Keratinocyte (primary cell): ENCODE results near the gene SDR42E2. TPM values are rescaled to one million over a fixed set of nuclear protein-coding genes. Genes with fewer than 3 reads are reported as not detected.

Source experiments
- DNase-seq: peaks from one replicate; pipeline ENCODE4 v3.0.0-alpha.2; 2011; ENCODE audit warnings: low read depth, missing footprints, low spot score
- FAIRE-seq: peaks from 2 replicates; lab custom pipeline; 2011; peaks lifted over from hg19 to GRCh38; lab: Jason Lieb, UNC
- H2AFZ ChIP-seq: 2 replicates; pipeline ENCODE4 v1.6.0; 2012; ENCODE audit warnings: low read length, control low read depth, inconsistent platforms; ENCODE audit not compliant: control insufficient read depth
- H3K27ac ChIP-seq: 2 replicates; pipeline ENCODE4 v1.5.1; 2011; ENCODE audit warnings: low read length; ENCODE audit not compliant: control insufficient read depth, insufficient read depth
- H3K27me3 ChIP-seq: 3 replicates; pipeline ENCODE4 v1.6.0; 2011; ENCODE audit warnings: low read length; ENCODE audit not compliant: control insufficient read depth, insufficient read depth; ENCODE audit errors: extremely low read depth
- H3K36me3 ChIP-seq, 2 experiments: 2 replicates in 1 of 2; 3 replicates in 1 of 2; pipeline ENCODE4 v1.5.1; 2011; ENCODE audit warnings: low read length in 2 of 2, mild to moderate bottlenecking in 1 of 2; ENCODE audit not compliant: control insufficient read depth in 2 of 2, insufficient read depth in 2 of 2; ENCODE audit errors: extremely low read depth in 1 of 2
- H3K4me1 ChIP-seq: 3 replicates; pipeline ENCODE4 v1.5.1; 2011; ENCODE audit warnings: low read length; ENCODE audit not compliant: control insufficient read depth, insufficient read depth; ENCODE audit errors: extremely low read depth
- H3K4me2 ChIP-seq: 3 replicates; pipeline ENCODE4 v1.6.0; 2011; ENCODE audit warnings: low read depth, low read length; ENCODE audit not compliant: control insufficient read depth, insufficient read depth; ENCODE audit errors: extremely low read depth
- H3K4me3 ChIP-seq, 3 experiments: fragments of 200-600 bp in 1 of 3; sonication (generic) in 1 of 3; 2 replicates in 2 of 3; 3 replicates in 1 of 3; pipeline ENCODE4 v1.5.1; 2011 to 2016; ENCODE audit warnings: low read length in 3 of 3, mild to moderate bottlenecking in 3 of 3, control low read depth in 2 of 3, inconsistent platforms in 1 of 3, low read depth in 1 of 3, mixed read lengths in 1 of 3, mixed run types in 1 of 3, moderate library complexity in 1 of 3; ENCODE audit not compliant: control insufficient read depth in 2 of 3, insufficient read depth in 2 of 3; ENCODE audit errors: extremely low read depth in 1 of 3
- H3K79me2 ChIP-seq: 2 replicates; pipeline ENCODE4 v1.6.0; 2012; ENCODE audit warnings: low read length; ENCODE audit not compliant: control insufficient read depth, insufficient read depth
- H3K9ac ChIP-seq: 3 replicates; pipeline ENCODE4 v1.6.0; 2011; ENCODE audit warnings: low read length; ENCODE audit not compliant: control insufficient read depth, insufficient read depth; ENCODE audit errors: extremely low read depth
- H3K9me1 ChIP-seq: 3 replicates; pipeline ENCODE4 v1.6.0; 2011; ENCODE audit warnings: low read length; ENCODE audit not compliant: control insufficient read depth, insufficient read depth; ENCODE audit errors: extremely low read depth
- H3K9me3 ChIP-seq: 2 replicates; pipeline ENCODE4 v1.5.1; 2012; ENCODE audit warnings: low read depth, low read length; ENCODE audit not compliant: control insufficient read depth
- H4K20me1 ChIP-seq: 3 replicates; pipeline ENCODE4 v1.6.0; 2011; ENCODE audit warnings: low read length; ENCODE audit not compliant: control insufficient read depth, insufficient read depth; ENCODE audit errors: extremely low read depth
- EZH2 ChIP-seq: IDR thresholded peaks from one replicate; pipeline ENCODE4 v1.6.1; 2012; ENCODE audit warnings: inconsistent platforms, mild to moderate bottlenecking, low read length, moderate library complexity
- dilution Hi-C: fragments of 300-500 bp; cut with MboI; formaldehyde crosslinking; loops from one replicate; pipeline ENCODE4 v1.7.0; 2020; ENCODE audit warnings: low sequenced_read_pairs; ENCODE audit not compliant: extremely low pct_ligation_motif_present
- polyA plus RNA-seq, 5 experiments: library from polyadenylated mRNA; depleted of rRNA in 3 of 5; stranded (reverse) in 3 of 5; stranded (forward) in 1 of 5; unstranded in 1 of 5; fragments of >200 nt; gene quantifications; 1 replicate in 1 of 5; 2 replicates in 3 of 5; 3 replicates in 1 of 5; pipeline versions ENCODE4 v1.2.1 to v1.2.3, GENCODE V29; 2011 to 2012; ENCODE audit warnings: missing spikeins in 2 of 5, low read depth in 1 of 5, low replicate concordance in 1 of 5
- TF ChIP-seq, protein P1 (sequence below), 3 experiments: IDR thresholded peaks in 1 of 3; conservative IDR thresholded peaks in 1 of 3; optimal IDR thresholded peaks in 1 of 3; 2 replicates in 2 of 3; 3 replicates in 1 of 3; pipeline versions ENCODE3 to v1.5.1; 2011; ENCODE audit warnings: low read length in 3 of 3, mild to moderate bottlenecking in 3 of 3, moderate library complexity in 2 of 3, control low read depth in 1 of 3, inconsistent platforms in 1 of 3; ENCODE audit not compliant: insufficient read depth in 2 of 3; ENCODE audit errors: extremely low read depth in 1 of 3

Gene SDR42E2
- polyA plus RNA-seq, 1 donor (not counting 4 experiments of a cell fraction or from before 2014, with no cell fraction given) = not detected

DNA sequence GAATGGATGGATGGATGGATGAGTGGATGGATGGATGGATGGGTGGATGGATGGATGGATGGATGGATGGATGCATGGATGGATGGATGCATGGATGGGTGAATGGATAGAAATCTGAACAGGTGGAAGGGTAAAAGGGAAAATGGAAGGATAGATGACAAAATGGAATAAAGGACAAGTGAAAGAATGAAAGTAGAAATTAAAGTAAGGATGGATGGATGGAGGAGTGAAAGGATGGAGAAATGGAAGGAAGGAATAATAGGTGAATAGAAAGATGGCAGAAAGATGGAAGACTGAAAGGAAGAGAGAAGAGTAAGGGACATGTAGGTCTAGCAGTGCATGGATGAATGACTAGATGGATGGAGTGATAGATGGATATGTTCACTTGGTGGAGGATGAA is 40.1 kb upstream of the SDR42E2 start:
- Histone ChIP-seq H3K4me1 (peaks cover 2% of the 10 kb centered on the region), H3K27ac (no peak overlapping the region), H3K4me3 (no peak overlapping the region), H3K27me3 (peaks cover 4% of the 10 kb centered on the region), H3K4me2 (no peak overlapping the region), H3K9me3 (no peaks in the 10 kb centered on the region), H3K9me1 (no peaks in the 10 kb centered on the region), H3K36me3 (no peaks in the 10 kb centered on the region), H3K79me2 (no peaks in the 10 kb centered on the region), H2AFZ (no peak overlapping the region), H3K9ac (no peak overlapping the region), H4K20me1 (no peaks in the 10 kb centered on the region)
- FAIRE-seq = no peak
- DNase-seq = no peak
- dilution Hi-C loops = no loop called here
- TF ChIP-seq EZH2 = no peak
- TF ChIP-seq, protein P1, sequence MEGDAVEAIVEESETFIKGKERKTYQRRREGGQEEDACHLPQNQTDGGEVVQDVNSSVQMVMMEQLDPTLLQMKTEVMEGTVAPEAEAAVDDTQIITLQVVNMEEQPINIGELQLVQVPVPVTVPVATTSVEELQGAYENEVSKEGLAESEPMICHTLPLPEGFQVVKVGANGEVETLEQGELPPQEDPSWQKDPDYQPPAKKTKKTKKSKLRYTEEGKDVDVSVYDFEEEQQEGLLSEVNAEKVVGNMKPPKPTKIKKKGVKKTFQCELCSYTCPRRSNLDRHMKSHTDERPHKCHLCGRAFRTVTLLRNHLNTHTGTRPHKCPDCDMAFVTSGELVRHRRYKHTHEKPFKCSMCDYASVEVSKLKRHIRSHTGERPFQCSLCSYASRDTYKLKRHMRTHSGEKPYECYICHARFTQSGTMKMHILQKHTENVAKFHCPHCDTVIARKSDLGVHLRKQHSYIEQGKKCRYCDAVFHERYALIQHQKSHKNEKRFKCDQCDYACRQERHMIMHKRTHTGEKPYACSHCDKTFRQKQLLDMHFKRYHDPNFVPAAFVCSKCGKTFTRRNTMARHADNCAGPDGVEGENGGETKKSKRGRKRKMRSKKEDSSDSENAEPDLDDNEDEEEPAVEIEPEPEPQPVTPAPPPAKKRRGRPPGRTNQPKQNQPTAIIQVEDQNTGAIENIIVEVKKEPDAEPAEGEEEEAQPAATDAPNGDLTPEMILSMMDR (optimal IDR thresholded peaks at IDR 0.05 in 1 of 3, IDR thresholded peaks at IDR 0.05 in 1 of 3, conservative IDR thresholded peaks at IDR 0.05 in 1 of 3; ENCODE audit: extremely low read depth in 1 of 3, insufficient read depth in 2 of 3, low read length in 3 of 3) = no peak

DNA sequence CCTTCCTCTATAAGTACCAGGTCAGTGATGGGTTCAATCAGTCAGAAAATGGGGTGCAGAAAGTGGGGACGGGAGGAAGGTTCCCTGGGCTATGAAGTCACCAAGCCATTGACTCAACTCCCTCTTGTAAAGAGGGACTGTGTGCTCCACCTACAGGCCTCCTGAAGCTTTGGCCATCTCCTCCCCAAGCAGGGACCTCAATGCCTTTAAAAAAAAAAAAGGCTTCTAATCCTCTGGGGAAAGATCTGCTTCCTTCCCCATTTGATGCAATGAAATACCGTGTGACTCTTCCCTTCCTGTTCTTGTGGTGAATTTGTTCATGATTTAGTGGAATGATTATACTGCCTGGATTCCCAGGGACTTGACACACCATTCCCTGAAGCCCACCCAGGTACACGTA is 39.2 kb upstream of the SDR42E2 start:
- Histone ChIP-seq H2AFZ (no peak overlapping the region), H3K79me2 (no peaks in the 10 kb centered on the region), H3K27me3 (peaks cover 4% of the 10 kb centered on the region), H3K4me2 (no peak overlapping the region), H4K20me1 (no peaks in the 10 kb centered on the region), H3K4me1 (no peaks in the 10 kb centered on the region), H3K9me3 (no peaks in the 10 kb centered on the region), H3K9me1 (no peaks in the 10 kb centered on the region), H3K4me3 (no peak overlapping the region), H3K9ac (no peak overlapping the region), H3K27ac (no peak overlapping the region), H3K36me3 (no peaks in the 10 kb centered on the region)
- DNase-seq = no peak
- no peak for FAIRE-seq
- TF ChIP-seq, protein P1 (optimal IDR thresholded peaks at IDR 0.05 in 1 of 3, IDR thresholded peaks at IDR 0.05 in 1 of 3, conservative IDR thresholded peaks at IDR 0.05 in 1 of 3; ENCODE audit: extremely low read depth in 1 of 3, insufficient read depth in 2 of 3, low read length in 3 of 3) = peak in 1 of 3 experiments; percentile 43
- no peak for TF ChIP-seq EZH2
- dilution Hi-C loops = no loop called here
